Omental fat pad (tissue), 4 donors: ENCODE data around the gene CALD1. TPM values are rescaled to one million over a fixed set of nuclear protein-coding genes. Genes with fewer than 3 reads are reported as not detected.
"Not testable (repeated sequence)": the region's sequence is repeated elsewhere in the genome, so short reads cannot be mapped to it uniquely, and the experiment has no call there.

Source experiments
- ATAC-seq: fragments of 150-250 bp; one replicate; pipeline ENCODE4 v1.9.1; 2016; ENCODE audit warnings: mild to moderate bottlenecking, moderate library complexity; ENCODE audit not compliant: low FRiP score
- DNase-seq: peaks from one replicate; pipeline ENCODE4 v3.0.0-alpha.2; 2019; ENCODE audit warnings: low spot score
- total RNA-seq, 4 donors: library from RNA; depleted of rRNA; stranded (reverse); fragments of >200 nt; gene quantifications; one replicate each; pipeline ENCODE4 v1.1.0, GENCODE V29; 2016
- TF ChIP-seq, protein P1 (sequence below), 3 donors: fragments of 450-650 bp; IDR thresholded peaks; one replicate each; pipeline ENCODE4 v1.5.1; 2016 to 2017; ENCODE audit warnings: antibody characterized with exemption in 3 of 3, mild to moderate bottlenecking in 3 of 3, moderate library complexity in 2 of 3

CALD1 gene
- total RNA-seq, 4 donors from 2014 or later, result 195 to 347 (median 250) TPM

DNA sequence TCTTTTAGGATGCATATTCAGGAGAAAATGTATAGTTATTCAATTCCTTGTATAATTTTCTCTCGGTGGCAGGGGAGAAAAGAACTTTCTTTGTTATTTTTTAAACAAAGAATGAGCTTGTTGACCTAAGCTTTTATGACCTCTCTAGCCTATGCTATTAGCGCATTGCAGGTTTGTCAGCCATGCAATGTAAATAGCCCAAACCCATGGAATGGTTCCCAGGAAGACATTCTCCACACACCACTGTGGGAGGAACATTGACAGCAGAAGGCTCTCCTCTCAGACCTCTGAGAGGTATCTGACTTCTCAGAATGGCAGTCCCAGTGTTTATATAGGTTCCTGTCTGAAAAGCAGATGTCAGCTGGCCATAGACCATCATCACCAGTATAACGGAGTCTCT, 187.3 kb downstream of the CALD1 start:
- DNase-seq, result no peak
- no peak for ATAC-seq
- TF ChIP-seq, protein P1, sequence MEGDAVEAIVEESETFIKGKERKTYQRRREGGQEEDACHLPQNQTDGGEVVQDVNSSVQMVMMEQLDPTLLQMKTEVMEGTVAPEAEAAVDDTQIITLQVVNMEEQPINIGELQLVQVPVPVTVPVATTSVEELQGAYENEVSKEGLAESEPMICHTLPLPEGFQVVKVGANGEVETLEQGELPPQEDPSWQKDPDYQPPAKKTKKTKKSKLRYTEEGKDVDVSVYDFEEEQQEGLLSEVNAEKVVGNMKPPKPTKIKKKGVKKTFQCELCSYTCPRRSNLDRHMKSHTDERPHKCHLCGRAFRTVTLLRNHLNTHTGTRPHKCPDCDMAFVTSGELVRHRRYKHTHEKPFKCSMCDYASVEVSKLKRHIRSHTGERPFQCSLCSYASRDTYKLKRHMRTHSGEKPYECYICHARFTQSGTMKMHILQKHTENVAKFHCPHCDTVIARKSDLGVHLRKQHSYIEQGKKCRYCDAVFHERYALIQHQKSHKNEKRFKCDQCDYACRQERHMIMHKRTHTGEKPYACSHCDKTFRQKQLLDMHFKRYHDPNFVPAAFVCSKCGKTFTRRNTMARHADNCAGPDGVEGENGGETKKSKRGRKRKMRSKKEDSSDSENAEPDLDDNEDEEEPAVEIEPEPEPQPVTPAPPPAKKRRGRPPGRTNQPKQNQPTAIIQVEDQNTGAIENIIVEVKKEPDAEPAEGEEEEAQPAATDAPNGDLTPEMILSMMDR (IDR thresholded peaks at IDR 0.05), result no peak

DNA sequence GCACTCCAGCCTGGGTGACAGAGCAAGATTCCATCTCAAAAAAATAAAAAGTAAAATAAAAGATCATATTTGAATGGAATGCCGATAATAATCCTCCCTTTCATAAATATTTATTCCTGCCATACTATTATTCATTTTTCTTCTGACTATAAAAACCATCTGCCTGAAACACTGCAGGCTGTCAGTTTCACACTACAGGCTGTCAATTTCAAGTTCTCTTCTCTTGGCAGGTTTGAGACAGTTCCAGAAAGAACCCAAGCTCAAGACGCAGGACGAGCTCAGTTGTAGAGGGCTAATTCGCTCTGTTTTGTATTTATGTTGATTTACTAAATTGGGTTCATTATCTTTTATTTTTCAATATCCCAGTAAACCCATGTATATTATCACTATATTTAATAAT, 188.7 kb downstream of the CALD1 start:
- TF ChIP-seq, protein P1 (IDR thresholded peaks at IDR 0.05), result no peak
- DNase-seq, result no peak
- ATAC-seq, result no peak

DNA sequence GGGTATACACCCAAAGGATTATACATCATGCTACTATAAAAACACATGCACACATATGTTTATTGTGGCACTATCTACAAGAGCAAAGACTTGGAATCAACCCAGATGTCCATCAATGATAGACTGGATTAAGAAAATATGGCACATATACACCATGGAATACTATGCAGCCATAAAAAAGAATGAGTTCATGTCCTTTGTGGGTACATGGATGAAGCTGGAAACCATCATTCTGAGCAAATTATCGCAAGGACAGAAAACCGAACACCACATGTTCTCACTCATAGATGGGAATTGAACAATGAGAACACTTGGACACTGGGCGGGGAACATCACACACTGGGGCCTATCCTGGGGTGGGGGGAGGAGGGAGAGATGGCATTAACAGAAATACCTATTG, 202.2 kb downstream of the CALD1 start:
- not testable (repeated sequence) for ATAC-seq, DNase-seq

DNA sequence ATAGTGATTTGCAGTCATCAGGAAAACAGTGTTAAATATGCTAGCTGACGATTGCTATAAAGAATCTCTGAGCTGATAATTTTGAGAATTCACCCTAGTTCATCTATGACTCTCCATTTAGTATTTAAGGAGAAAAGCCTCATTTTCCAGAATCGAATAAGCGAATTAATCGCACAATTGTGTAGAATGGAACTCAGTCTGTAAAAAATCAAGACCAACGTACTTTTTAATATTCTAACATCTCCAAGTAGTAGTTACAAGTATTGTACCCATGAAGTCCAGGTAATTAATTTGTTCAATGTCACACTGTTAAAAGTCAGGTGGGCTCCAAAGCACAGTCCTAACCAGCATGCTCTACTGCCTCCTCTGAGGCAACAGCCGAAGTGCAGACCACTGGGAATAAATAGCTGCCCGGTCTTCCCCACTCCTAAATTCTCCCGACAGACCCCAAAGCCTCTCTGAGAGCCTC, 206.5 kb downstream of the CALD1 start:
- ATAC-seq (no peak), DNase-seq (no peak)
- TF ChIP-seq, protein P1 (IDR thresholded peaks at IDR 0.05), result no peak

DNA sequence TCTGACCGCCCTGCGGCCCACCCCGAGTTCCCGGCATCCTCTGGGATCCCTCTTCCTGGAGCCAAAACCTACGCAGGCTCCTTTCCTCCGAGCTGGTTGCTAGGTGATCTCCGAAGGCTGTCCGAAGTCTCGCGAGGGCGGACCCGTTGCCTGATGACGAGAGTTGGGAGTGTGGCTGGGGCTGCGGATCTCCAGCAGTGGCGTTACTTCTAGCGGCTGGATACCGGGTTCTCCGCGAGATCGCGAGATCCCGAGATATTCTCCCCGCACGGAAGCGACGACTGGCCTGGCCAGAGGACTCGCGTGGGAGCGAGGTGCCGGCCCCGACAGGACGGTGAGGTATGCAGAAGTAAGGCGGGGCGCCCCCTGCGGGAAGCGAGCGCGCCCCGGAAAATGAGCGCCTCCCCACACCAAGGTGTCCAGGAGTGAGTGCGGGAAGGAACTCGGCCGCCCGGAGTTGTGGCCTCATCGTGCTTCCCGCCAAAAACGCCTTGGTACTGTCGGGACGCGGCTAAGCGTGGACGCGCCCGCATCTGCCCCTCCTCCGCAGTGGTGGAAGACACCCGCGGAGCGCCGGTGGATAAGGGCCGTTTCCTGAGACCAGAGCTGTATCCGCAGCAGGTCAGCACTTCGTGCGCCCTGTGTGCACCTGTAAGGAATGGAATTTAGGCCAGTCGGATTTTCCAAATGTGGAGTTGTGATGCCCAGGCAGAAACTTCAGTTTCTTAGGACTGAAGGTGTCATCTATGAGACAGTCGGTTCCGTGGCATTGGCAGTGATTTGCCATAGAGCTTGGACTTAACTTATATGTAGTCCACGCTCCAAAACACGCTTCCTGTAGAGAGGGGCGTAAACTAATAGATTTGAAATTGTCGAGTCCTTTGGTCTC, 207.2 kb downstream of the CALD1 start, which contains the start of gene AGBL3:
TSS of gene AGBL3 (plus strand) at position 146 of the 889 bp plus-strand sequence. CDS start 1,426 bp downstream, outside the sequence.
- ATAC-seq, result peak; percentile 97
- TF ChIP-seq, protein P1 (IDR thresholded peaks at IDR 0.05), result no peak

DNA sequence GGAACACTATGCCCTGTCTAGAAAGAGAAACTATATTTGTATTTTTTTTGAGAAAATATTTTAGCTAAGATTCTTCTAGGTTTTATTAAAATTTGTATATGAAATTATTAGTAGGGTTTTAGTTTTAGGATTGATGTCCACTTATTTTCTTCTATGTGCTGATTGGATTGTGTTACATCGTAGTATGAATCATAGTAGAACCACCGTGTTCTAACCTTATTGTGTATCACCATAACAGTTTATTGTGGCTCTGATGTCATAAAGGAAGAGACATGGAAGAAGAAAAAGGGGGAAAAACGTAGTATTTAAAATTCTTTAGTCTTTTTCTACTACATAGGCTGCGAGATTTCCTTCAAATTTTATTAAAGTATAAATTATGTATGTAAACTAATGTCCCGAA, 208.7 kb downstream of the CALD1 start:
- TF ChIP-seq, protein P1 (IDR thresholded peaks at IDR 0.05), result no peak
- no peak for DNase-seq
- no peak for ATAC-seq

More for the DNA sequence above, 207.2 kb downstream of the CALD1 start, which contains the start of gene AGBL3:
- peak; percentile 94 for DNase-seq

DNA sequence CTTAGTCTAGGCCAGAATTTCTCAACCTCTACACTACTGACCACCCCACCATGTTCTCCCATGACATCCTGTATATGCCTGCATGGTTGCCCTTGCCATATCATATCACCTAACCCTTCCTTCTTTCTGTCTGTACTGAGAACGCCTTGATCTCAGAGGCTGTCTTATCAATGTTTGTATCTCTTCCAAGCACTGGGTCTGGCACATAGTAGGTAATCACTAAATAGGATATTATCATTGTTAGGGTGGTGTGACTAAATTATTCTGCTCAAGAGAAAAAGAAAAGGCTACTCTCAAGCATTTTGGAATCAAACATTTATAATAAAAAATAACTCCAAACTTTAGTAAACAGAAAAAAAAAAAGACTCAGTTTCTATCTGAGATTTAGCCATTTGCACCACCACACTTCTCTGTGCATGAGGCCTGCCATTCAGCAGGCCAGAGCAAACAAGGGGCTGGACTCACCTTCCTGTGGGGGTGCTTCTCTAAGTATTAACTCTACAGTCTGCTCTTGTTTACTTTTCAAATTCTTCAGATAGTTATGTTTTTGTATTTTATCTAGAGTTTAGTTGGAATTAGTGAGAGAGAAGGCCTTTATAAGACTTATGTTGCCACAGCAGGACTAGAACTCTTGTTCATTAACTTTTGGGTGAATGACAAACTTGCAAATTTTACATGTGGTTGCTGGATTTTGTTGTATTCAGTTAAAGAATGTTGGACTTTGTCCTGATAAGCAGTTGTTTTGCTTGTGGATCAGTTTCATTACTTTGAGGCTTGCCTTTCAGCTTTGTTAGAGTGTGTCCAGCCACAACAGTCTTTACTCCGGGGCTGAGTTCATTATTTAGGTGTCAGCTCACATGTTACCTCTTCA, 212.3 kb downstream of the CALD1 start:
- DNase-seq, result no peak
- ATAC-seq, result no peak
- TF ChIP-seq, protein P1 (IDR thresholded peaks at IDR 0.05), result no peak
